A172 (cell line): Measurements from ENCODE around the gene C19orf25. TPM values are rescaled to one million over a fixed set of nuclear protein-coding genes. Genes with fewer than 3 reads are reported as not detected.

ENCODE experiments used
- DNase-seq: peaks from one replicate; pipeline ENCODE4 v3.0.0-alpha.2; 2015; ENCODE audit warnings: low spot score
- total RNA-seq: library from RNA; depleted of rRNA; stranded (reverse); fragments of >200 nt; shearing (Covaris generic); gene quantifications from 2 replicates; pipeline ENCODE4 v1.2.3, GENCODE V29; 2014

C19orf25 gene
- total RNA-seq, 1 experiment from 2014 or later = 44.0 TPM

DNA sequence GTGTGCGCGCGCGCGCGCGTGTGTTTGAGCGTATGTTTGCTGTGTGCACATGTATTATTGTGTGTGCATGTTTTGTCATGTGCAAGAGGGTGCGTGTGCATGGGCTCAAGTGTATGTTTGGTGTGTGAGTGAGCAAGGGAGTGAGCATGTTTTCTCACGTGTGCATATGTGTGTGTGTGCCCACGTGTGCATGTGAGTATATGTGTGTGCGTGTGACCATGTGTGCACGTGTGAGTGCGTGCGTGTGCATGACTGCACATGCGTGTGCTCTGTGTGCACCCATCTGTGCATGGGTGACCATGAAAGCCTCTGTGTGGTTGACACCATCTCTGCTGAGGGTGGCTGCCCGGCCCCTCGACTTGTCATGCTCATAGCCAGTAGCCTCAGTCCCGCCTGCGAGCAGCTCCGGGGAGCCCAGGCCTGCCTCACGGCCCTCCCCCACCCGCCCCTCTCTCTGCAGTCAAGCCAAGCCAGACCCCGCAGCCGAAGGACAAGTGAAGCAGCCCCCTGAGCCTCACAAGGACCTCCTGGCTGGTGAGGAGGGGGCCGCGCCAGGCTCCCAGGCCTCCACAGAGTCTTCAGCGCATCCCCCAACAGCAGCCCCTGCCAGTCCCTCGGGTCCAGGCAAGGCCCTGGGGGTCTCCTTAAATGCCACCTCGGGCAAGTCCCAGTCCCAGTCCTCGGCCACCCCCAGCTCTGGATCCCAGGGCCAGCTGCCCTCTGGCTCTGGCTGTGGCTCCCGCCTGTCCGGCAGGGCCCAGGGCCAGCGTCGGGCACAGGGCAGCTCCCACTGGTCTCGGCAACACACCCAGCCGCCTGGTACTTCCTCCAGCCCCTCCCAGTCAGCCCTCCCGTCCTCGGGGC is 17.9 kb upstream of the C19orf25 start:
- DNase-seq = no peak

DNA sequence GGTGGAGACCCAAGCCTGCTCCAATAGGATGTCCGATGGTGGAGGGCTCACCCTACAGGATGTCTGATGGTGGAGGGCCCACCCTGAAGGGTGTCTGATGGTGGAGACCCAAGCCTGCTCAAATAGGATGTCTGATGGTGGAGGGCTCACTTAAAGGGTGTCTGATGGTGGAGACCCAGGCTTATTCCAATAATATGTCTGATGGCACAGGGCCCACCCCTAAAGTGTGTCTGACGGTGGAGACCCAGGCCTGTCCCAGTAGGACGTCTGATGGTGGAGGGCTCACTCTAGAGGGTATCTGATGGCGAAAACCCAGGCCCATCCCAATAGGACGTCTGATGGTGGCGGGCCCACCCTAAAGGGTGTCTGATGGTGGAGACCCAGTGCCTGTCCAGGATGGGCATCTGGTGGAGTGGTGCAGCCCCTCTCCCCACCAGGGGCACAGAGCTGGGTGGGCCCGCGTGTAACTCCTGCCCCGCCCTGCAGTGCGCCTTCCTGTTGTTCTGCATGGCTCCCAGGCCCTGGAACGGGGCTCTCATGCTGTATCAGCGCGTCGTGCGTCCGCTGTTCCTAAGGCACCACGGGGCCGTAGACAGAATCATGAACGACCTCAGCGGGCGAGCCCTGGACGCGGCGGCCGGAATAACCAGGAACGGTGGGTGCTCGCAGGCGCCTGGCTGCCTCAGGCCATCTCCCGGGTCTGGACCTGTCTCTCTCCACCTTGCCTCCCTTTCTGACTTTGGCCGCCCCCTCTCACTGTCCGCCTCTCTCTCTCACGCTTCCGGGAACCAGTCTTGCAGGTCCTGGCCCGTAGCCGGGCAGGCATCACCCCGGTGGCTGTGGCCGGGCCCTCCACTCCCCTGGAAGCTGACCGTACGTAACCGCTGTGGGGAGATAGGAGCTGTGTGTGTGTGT is 17.0 kb upstream of the C19orf25 start:
- DNase-seq = no peak

DNA sequence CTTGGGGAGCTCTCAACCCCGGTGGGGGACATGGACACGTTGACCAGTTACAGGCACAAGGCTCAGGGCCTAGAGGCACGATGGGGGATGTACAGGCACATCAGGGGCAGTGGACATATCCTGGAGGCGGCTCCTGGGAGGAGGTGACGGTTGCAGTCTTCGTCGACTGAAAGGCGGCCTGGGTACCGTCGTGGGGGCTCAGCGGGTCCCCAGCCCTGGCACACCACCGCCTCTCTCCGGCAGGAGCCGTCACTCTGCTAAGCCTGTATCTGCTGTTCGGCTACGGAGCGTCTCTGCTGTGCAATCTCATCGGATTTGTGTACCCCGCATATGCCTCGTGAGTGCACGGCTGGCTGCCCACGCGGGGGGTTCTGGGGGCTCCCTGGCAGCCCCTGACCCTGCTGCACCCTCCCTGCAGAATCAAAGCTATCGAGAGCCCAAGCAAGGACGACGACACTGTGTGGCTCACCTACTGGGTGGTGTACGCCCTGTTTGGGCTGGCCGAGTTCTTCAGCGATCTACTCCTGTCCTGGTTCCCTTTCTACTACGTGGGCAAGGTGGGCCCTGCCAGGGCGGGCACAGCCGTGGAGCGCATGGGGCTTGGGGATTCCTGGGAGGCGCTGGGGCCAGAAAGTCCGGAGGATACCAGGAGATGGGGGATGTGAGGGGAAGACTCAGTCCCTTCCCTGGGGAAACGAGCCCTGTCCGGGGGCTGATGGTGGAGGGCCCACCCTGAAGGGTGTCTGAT is 16.2 kb upstream of the C19orf25 start:
- DNase-seq = no peak

DNA sequence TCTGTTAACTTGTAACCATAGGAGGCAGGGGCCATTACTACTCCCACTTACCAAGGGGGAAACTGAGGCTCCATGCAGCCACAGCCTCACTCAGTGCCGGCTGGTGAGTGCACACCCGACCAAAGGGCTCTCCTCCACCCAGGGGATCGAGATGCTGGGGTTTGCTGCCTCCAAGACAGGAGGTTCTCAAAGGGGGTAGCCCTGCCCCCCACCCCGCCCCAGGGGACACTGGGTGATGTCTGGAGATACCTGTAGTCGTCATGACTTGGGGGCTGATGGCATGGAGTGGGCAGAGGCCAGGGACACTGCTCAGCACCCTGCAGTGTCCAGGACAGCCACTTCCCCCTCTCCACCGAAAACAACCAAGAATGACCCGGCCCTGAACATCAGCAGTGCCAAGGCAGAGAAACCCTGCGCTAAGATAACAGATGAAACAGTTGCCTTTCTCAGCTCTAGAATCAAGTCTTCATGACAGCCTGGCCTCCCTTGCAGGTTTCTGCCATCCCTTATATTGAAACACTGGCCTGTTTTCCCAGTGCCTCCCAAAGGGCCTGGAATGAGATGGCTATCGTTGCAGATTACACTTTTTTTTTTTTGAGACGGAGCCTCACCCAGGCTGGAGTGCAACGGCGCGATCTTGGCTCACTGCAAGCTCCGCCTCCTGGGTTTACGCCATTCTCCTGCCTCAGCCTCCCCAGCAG is 15.2 kb upstream of the C19orf25 start:
- DNase-seq = no peak

DNA sequence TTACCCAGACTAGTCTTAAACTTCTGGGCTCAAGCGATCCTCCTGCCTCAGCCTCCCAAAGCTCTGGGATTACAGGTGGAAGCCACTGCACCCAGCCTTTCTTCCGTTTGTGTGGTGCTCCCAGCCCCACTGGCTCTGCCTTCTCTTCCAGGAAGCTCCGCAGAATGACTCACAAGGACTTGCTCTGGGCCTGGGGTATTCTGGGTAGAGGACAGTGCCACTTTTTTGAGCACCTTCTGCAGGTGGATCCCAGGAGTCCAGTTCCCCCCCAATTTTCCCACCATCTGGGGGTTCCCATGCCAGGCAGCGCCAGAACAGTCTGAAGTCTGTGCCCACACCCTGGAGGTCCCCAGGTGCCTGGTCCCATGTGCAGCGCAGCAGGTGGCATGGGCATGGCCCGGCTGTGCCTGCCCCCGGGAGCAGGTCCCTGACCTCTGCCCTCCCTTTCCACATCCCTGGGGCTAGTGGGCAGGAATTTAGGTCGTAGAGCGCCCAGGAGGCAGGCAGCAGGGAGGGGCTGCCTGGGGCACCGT is 13.5 kb upstream of the C19orf25 start:
- DNase-seq = peak; percentile 43

DNA sequence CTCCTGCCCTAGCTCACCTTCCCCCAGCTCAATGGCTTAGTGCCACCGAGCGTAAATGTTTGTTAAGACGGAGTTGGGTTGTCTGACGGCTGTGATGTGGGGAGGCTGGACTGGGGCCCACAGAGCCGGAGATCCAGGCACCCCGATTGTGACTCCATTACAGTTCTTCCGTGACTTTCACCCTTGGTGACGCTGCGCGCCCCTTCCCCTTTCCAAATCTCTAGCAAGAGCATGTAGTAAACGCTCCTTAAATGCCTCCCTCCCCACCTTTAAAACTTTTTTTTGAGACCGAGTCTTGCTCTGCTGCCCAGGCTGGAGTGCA is 12.8 kb upstream of the C19orf25 start:
- no peak for DNase-seq

DNA sequence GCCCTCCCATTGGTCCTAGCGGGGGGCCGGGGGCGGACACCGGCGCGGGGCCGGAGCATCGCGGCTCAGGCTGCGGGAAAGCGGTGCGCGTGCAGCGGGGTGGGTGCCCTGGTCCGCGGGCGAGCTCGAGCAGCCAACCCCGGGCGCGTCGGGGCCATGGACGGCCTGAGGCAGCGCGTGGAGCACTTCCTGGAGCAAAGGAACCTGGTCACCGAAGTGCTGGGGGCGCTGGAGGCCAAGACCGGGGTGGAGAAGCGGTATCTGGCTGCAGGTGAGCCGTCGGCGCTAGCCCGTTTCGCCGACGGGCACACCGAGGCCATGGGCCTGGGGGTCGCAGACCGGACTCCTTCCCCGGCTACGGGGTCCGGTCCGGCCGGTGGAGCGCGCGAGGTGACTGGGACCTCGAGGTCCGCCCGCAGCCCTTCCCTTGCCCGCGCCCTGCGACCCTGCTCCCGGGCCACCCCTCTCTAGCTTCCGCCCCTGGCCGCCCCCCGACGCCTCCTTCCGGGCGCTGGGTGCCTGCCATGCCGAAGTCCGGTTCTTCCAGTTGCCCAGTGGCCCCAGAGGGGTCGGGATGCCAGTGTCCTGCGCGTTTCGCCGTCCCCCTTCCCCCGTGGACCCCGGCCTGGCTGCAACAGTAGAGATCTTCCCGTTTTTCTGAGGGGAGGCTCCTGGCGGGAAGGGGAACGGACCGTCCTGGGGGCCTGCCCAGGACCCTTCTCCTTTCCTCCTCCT is 12.3 kb upstream of the C19orf25 start, which contains the start of gene REEP6:
Gene REEP6 (plus strand): TSS at position 68 of the 735 bp plus-strand sequence. CDS start 89 bp downstream, at position 157.
- no peak for DNase-seq

DNA sequence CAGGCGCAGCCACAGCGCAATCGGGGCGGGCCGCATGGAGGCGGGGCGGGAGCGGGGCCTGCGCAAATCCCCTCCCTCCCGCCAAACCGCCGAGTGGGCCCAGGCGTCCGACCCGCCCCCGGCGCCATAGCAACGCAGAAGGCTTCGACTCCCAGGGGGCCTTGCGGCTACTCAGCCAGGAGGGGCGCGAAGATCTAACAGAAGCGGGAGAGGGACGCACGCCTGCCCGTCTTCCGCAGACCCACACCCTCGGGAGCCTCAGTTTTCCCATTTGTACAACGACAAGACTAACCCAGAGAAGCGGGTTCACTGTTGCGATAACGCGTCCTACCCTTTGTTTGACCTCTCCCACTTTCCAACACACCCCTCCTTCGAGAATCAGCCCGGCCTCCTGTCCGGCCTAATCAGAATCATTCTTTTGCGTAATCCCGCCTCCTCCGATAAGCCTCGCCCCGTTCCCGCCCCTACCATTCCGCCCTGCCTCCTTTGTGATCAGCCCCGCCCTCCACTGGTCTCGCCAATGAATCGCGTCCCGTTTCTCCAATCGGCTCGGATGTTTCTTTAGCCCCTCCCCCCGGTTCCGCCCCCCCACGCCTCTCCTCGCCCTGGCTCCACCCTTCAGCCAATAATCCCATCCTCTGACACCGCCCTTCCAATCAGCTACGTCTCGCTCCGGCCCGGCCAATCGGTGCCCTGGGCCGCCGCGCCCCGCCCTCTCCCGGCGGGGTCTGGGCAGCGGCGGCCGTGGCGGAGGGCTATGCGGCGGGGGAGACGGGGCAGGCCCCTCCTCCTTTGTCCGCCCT is 11.5 kb upstream of the C19orf25 start, which contains the start of gene PCSK4:
Gene PCSK4 (minus strand): TSS at position 40 of the 803 bp plus-strand sequence. CDS start 4 bp downstream, at position 36.
- DNase-seq = peak; percentile 98

DNA sequence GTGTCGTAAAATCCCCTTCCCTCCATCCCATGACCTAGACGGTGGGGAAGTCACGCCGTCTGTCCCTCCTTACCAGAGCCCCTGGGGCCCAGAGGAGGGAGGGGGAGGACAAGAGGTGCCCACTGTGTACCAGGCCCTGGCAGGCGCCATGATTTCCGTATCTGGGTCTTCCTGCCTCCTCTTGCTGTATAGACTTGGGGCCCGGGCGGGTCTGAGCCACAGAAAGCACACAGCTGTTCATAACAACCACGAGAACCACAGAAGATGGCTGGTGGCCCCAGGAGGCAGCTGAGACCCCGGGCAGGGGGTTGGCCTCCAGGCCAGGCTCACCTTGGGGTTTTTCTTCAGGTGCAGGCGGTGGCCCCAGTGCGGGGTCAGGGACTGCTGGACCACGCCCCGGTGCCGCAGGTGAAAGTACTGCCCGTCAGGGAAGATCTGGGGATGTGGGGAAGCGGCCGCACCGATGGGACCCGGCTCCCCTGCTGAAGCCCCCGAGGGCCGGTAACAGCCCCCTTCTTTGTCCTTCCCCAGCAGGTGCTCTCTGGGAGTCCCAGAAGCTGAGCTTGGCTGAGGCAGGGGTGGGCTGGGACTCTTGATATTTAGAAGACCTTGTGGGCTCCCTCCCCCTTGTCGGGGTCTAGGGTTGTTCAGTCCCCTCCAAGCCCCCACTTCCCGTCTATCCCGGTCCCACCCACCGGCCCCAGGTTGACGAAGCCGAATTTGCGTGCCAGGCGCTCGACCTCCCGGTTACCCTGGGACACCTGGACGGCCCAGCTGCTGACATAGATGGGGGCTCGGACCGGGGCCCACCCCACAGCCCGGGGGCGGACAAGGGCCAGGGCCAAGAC is 10.7 kb upstream of the C19orf25 start:
- no peak for DNase-seq

DNA sequence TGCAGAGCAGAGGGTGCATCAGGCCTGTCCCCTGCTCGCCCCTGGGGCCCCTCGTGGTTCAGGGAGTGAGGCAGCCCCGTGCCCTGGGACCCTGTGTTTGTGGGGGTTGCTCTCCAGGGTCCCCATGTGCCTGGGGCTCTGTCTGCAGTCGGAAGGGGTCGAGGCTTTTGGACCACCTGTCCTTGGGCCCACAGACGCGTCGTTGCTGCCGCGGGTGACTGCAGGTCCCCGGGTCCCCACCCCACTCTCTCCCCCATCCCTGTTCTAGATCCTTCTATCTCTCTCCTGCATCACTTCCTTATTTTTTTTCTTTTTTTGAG is 9.2 kb upstream of the C19orf25 start:
- no peak for DNase-seq

DNA sequence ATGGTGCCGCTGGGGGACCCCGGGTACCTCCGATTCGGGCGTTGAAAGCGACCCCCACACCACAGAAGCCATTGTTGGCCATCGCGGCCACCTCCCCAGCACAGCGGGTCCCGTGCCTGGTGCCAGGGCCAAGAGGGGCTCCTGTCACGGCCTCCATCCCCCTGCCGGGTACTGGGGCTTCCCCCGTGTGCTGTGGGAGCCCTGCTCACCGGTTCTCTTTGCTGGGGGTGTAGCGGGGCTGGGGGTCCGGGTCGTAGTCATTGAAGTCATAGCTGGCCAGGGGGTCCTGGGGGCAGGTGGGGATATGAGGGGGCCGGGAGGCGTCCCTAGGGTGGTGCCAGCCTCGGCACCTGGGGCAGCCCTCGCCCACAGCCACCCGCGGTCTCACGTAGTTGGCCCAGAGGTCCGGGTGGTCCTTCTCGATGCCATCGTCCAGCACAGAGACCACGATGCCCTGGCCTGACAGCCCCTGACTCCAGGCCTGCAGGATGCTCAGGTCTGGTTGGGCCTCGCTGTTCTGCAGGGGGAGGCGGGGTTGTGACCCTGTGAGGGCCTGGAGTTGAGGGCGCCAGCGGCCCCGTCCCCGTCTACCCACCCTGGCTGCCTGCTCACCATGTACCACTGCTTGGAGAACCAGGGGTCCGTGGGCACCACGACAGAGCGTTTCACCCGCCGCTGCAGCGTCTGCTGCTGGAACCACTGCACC is 8.7 kb upstream of the C19orf25 start:
- no peak for DNase-seq

DNA sequence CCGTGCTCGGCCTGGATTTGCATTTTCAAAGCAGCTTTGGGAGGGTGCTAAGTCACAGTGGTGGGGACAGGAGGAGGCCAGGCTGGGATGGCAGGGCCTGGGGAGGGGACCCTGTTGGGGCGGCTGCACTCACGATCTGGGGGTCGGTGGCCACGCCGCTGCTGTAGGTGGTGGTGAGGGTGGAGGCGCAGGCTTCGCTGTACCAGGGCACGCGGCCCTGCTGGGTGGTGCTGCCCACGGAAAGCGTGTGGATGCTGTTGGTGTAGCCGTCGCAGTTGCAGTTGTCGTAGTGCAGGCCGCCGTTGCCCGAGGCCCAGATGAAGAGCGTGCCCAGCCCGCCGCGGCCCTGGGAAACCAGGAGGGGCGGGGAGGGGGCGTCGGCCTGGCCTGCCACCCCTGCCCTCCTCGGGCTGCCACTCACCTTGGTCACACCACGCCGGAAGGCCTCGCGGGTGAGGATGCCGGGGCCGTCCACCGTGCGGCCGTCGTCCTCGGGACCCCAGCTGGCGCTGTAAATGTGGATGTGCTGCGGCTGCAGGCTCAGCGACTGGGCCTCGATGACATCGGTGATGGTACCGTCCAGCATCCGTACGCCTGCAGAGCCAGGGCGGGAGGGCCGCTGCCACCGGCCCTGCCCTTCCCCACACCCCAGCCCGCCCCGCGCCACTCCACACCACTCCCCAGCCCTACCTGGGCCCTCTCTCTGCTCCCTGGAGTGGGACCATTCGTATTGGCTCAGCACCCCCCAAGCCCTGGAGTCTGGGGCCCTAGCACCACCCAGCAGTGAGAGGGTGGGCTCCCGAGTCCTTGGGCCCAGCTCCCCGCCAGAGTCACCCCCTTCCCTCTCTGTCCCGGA is 7.9 kb upstream of the C19orf25 start:
- DNase-seq = no peak

DNA sequence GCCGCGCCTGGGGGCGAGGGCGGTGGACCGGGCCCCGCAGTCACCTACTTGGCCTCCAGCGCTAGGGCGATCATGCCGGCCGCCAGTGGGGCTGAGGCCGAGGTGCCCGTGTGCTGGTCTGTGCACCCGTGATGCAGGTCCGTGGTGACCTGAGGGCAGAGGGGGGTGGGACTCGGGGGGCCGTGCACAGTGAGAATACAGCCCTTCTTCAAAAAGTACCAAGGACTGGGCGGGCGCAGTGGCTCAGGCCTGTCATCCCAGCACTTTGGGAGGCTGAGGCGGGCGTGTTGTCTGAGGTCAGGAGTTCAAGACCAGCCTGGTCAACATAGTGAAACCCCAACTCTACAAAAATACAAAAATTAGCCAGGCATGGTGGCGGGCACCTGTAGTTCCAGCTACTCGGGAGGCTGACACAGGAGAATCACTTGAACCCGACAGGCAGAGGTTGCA is 5.0 kb upstream of the C19orf25 start:
- no peak for DNase-seq

DNA sequence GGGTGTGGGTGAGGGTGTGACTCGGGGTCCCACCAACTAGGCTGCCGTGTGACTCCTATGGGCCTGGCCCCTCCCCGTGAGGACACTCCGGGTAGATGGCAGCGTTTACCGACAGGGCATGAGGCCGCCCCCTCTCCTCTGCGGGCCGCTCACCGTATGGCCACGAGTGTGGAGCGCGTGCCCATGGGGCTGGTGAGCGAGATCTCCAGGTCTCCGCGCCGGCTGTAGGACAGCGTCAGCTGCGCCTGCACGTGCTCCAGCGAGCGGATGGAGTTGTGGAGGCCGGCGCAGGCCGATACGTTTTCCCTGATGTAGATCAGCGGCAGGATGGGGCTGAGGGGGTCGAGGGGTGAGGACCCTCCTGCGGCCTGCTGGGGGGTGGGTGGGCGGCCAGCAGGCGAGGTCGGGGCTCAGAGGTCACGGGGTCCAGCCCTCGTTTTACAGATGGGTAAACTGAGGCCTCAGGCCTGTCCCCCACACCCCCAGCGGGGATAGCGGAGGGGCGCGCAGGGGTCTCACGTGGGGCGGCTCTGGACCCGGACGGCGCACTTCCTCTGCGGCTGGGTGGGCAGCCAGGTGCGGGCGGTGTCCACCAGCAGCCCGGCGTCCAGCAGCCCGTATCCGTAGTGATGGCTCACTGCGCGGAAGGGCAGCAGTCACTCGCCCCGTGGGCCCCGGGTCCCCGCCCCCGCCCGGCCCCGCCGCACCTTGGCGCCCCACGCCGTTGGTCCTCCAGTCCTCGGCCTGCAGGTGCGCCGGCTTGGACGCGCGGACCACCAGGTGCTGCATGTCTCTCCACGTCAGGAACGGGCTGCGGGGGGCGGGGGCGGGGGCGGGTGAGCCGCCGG is 4.3 kb upstream of the C19orf25 start:
- DNase-seq = no peak

DNA sequence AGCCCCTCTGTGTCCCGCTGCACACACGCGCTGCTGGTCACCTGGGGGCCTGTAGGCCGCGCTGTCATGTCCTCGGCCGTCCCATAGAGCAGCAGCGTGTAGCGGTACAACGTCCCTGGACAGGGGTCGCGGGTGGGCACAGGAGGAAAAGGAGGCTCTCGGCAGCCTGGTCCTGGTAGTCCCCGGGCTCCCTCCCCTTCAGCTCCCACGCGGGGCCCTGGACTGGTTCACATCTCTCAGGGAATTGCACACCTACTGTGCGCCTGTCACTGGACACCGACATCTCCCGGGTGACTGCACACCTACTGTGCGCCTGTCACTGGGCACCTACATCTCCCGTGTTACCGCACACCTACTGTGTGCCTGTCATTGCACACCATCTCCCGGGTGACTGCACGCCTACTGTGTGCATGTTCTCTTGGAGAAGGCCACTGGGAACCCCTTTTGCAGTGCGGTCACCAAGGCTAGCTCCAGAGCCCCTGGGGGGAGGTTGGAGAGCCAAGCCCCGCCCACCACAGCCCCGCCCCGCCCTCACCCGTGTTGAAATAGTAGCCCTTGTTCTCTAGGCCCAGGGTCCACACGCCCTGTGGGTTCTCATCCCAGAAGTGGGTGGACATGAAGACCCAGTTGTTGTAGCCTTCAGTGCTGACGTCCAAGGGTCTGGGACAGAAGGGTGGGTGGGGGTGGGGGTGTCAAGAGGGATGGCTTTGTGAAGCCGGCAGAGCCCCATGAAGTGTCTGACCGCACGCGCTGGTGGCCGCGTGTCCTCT is 3.5 kb upstream of the C19orf25 start:
- no peak for DNase-seq
